CD14-positive monocyte (primary cell): ENCODE measurements around the gene LRRC1. TPM values are rescaled to one million over a fixed set of nuclear protein-coding genes. Genes with fewer than 3 reads are reported as not detected.

ENCODE experiments used
- DNase-seq, 3 donors: peaks; one replicate each; pipeline ENCODE4 v3.0.0-alpha.2; 2011 to 2022
- H2AFZ ChIP-seq: 2 replicates; pipeline ENCODE4 v1.6.0; 2012; ENCODE audit warnings: mild to moderate bottlenecking, low read depth, low read length, inconsistent platforms; ENCODE audit not compliant: insufficient read depth, poor library complexity, severe bottlenecking
- H3K27ac ChIP-seq, 2 donors: 1 replicate in 1 of 2; 2 replicates in 1 of 2; pipeline ENCODE4 v1.5.1; 2012 to 2013; ENCODE audit warnings: low read length in 2 of 2, control low read depth in 1 of 2, inconsistent platforms in 1 of 2, low read depth in 1 of 2, mild to moderate bottlenecking in 1 of 2
- H3K27me3 ChIP-seq, 2 donors: one replicate each; pipeline versions ENCODE4 v1.6.0 to v1.6.1; 2011 to 2013; ENCODE audit warnings: low read length in 2 of 2; ENCODE audit not compliant: control insufficient read depth in 2 of 2, insufficient read depth in 2 of 2
- H3K36me3 ChIP-seq, 2 donors: replicated peaks in 1 of 2; 1 replicate in 1 of 2; 2 replicates in 1 of 2; pipeline versions ENCODE4 v1.5.1 to v1.6.1; 2012 to 2013; ENCODE audit warnings: low read length in 2 of 2, control low read depth in 1 of 2, inconsistent platforms in 1 of 2, mild to moderate bottlenecking in 1 of 2; ENCODE audit not compliant: insufficient read depth in 2 of 2, control insufficient read depth in 1 of 2
- H3K4me1 ChIP-seq, 2 donors: 1 replicate in 1 of 2; 2 replicates in 1 of 2; pipeline versions ENCODE4 v1.5.1 to v1.6.1; 2012 to 2013; ENCODE audit warnings: low read length in 2 of 2, control low read depth in 1 of 2, inconsistent platforms in 1 of 2, mild to moderate bottlenecking in 1 of 2, moderate library complexity in 1 of 2; ENCODE audit not compliant: insufficient read depth in 2 of 2, control insufficient read depth in 1 of 2
- H3K4me2 ChIP-seq: replicated peaks from 2 replicates; pipeline ENCODE3; 2012; ENCODE audit warnings: low read length, moderate library complexity, mild to moderate bottlenecking; ENCODE audit not compliant: poor library complexity, severe bottlenecking; ENCODE audit errors: extremely low read depth
- H3K4me3 ChIP-seq, 3 experiments: fragments of 200-600 bp in 1 of 3; sonication (generic) in 1 of 3; replicated peaks in 1 of 3; 1 replicate in 2 of 3; 2 replicates in 1 of 3; pipeline ENCODE4 v1.5.1; 2011 to 2013; ENCODE audit warnings: low read length in 3 of 3, mild to moderate bottlenecking in 3 of 3, control low read depth in 2 of 3, low read depth in 2 of 3, inconsistent platforms in 1 of 3, moderate library complexity in 1 of 3
- H3K79me2 ChIP-seq: 2 replicates; pipeline ENCODE4 v1.6.0; 2012; ENCODE audit warnings: mild to moderate bottlenecking, control low read depth, inconsistent platforms, low read length, moderate library complexity; ENCODE audit not compliant: insufficient read depth
- H3K9ac ChIP-seq: 2 replicates; pipeline ENCODE4 v1.6.0; 2017; ENCODE audit warnings: low read length, mild to moderate bottlenecking; ENCODE audit not compliant: insufficient read depth, poor library complexity, severe bottlenecking
- H3K9me3 ChIP-seq, 2 donors: replicated peaks in 1 of 2; 1 replicate in 1 of 2; 2 replicates in 1 of 2; pipeline versions ENCODE4 v1.5.1 to v1.6.1; 2012 to 2013; ENCODE audit warnings: low read length in 2 of 2, control low read depth in 1 of 2; ENCODE audit not compliant: control insufficient read depth in 1 of 2, insufficient read depth in 1 of 2
- H4K20me1 ChIP-seq: 2 replicates; pipeline ENCODE4 v1.6.0; 2012; ENCODE audit warnings: mild to moderate bottlenecking, low read length, control low read depth, moderate library complexity; ENCODE audit not compliant: insufficient read depth
- H3K27ac Mint-ChIP-seq, 7 donors: one replicate each; pipeline ENCODE4 v1.8.0; 2020; ENCODE audit warnings: mild to moderate bottlenecking in 7 of 7, mixed read lengths in 7 of 7, moderate library complexity in 6 of 7, inconsistent platforms in 2 of 7
- H3K27me3 Mint-ChIP-seq, 3 donors: one replicate each; pipeline ENCODE4 v1.8.0; 2021 to 2022; ENCODE audit warnings: low read depth in 3 of 3, mild to moderate bottlenecking in 3 of 3, mixed read lengths in 3 of 3, moderate library complexity in 3 of 3, inconsistent platforms in 1 of 3
- H3K36me3 Mint-ChIP-seq, 2 donors: one replicate each; pipeline ENCODE4 v1.8.0; 2020; ENCODE audit warnings: mixed read lengths in 2 of 2, inconsistent platforms in 1 of 2, mild to moderate bottlenecking in 1 of 2
- H3K4me1 Mint-ChIP-seq: one replicate; pipeline ENCODE4 v1.8.0; 2020; ENCODE audit warnings: mild to moderate bottlenecking, mixed read lengths
- H3K4me3 Mint-ChIP-seq, 2 donors: one replicate each; pipeline ENCODE4 v1.8.0; 2020; ENCODE audit warnings: mild to moderate bottlenecking in 2 of 2, mixed read lengths in 2 of 2, moderate library complexity in 1 of 2
- H3K9me3 Mint-ChIP-seq, 7 donors: one replicate each; pipeline ENCODE4 v1.8.0; 2020 to 2022; ENCODE audit warnings: mixed read lengths in 7 of 7, mild to moderate bottlenecking in 6 of 7, moderate library complexity in 6 of 7, inconsistent platforms in 2 of 7
- WGBS: methylation state at CpG from one replicate; pipeline ENCODE4 v1.1.5; 2013; ENCODE audit warnings: missing lambda C conversion rate; ENCODE audit not compliant: insufficient coverage; 5-methylcytosine and 5-hydroxymethylcytosine counted together
- intact Hi-C, 2 donors: fragments of 100-400 bp; cut with micrococcal nuclease; formaldehyde crosslinking; loops; one replicate each; pipeline versions ENCODE4 v1.15.0 to v1.15.1; 2023
- polyA plus RNA-seq, 3 donors: library from polyadenylated mRNA; depleted of rRNA in 1 of 3; unstranded in 2 of 3; stranded (reverse) in 1 of 3; fragments of 300-500 nt in 2 of 3; fragments of >200 nt in 1 of 3; fragmentation: Illumina TruSeq in 2 of 3; gene quantifications; 1 replicate in 2 of 3; 2 replicates in 1 of 3; pipeline ENCODE4 v1.2.3, GENCODE V29; 2012 to 2021
- TF ChIP-seq, protein P1 (sequence below): fragments of 200-600 bp; IDR thresholded peaks from one replicate; pipeline ENCODE4 v1.8.0; 2022; ENCODE audit warnings: antibody characterized with exemption, mild to moderate bottlenecking

LRRC1 gene
- polyA plus RNA-seq, 3 donors = 0.18 to 1.6 (median 0.92) TPM

- 95% methylated on average over 6 of the region's 6 CpGs for WGBS
- Histone ChIP-seq H3K79me2 (no peaks in the 10 kb centered on the region), H3K27ac (no peak overlapping the region), H3K9me3 (no peaks in the 10 kb centered on the region), H3K4me3 (no peak overlapping the region), H2AFZ (no peak overlapping the region), H3K36me3 (no peaks in the 10 kb centered on the region), H3K9ac (no peak overlapping the region), H3K4me1 (peaks cover 0 to 4% of the 10 kb centered on the region in 2 donors), H4K20me1 (no peaks in the 10 kb centered on the region), H3K27me3 (no peaks in the 10 kb centered on the region), H3K4me2 (no peak overlapping the region)
- DNase-seq = no peak
- intact Hi-C loops = no loop called here
- Mint-ChIP-seq H3K4me1 (peaks cover 10% of the 10 kb centered on the region), H3K9me3 (peaks cover 0 to 3% (median 0%) of the 10 kb centered on the region in 7 donors), H3K27me3 (peaks cover 0 to 3% (median 3%) of the 10 kb centered on the region in 3 donors), H3K27ac (no peak overlapping the region), H3K4me3 (no peak overlapping the region), H3K36me3 (no peaks in the 10 kb centered on the region)
- TF ChIP-seq, protein P1, sequence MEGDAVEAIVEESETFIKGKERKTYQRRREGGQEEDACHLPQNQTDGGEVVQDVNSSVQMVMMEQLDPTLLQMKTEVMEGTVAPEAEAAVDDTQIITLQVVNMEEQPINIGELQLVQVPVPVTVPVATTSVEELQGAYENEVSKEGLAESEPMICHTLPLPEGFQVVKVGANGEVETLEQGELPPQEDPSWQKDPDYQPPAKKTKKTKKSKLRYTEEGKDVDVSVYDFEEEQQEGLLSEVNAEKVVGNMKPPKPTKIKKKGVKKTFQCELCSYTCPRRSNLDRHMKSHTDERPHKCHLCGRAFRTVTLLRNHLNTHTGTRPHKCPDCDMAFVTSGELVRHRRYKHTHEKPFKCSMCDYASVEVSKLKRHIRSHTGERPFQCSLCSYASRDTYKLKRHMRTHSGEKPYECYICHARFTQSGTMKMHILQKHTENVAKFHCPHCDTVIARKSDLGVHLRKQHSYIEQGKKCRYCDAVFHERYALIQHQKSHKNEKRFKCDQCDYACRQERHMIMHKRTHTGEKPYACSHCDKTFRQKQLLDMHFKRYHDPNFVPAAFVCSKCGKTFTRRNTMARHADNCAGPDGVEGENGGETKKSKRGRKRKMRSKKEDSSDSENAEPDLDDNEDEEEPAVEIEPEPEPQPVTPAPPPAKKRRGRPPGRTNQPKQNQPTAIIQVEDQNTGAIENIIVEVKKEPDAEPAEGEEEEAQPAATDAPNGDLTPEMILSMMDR = no peak
Measured at GRCh38 chr6:53929821-53930120, 135.0 kb downstream of the LRRC1 start.

- intact Hi-C loops = no loop called here
- H3K36me3 ChIP-seq = no peaks in the 10 kb centered on the region
- H3K79me2 ChIP-seq = no peaks in the 10 kb centered on the region
- H4K20me1 ChIP-seq = no peaks in the 10 kb centered on the region
- TF ChIP-seq, protein P1 = no peak
- WGBS = 100% methylated on average over 1 of the region's 1 CpG
- Mint-ChIP-seq H3K27me3 (peaks cover 0 to 3% (median 3%) of the 10 kb centered on the region in 3 donors), H3K4me3 (no peak overlapping the region), H3K9me3 (peaks cover 0 to 3% (median 0%) of the 10 kb centered on the region in 7 donors), H3K4me1 (peaks cover 10% of the 10 kb centered on the region), H3K27ac (no peak overlapping the region), H3K36me3 (no peaks in the 10 kb centered on the region)
- no peak overlapping the region for H2AFZ ChIP-seq
- no peak overlapping the region for H3K27ac ChIP-seq
- H3K27me3 ChIP-seq = no peaks in the 10 kb centered on the region
- H3K4me2 ChIP-seq = no peak overlapping the region
- H3K9ac ChIP-seq = no peak overlapping the region
- no peaks in the 10 kb centered on the region for H3K9me3 ChIP-seq
- no peak overlapping the region for H3K4me3 ChIP-seq
- DNase-seq = no peak
- peaks cover 0 to 4% of the 10 kb centered on the region in 2 donors for H3K4me1 ChIP-seq
Measured at GRCh38 chr6:53930330-53930729, 135.5 kb downstream of the LRRC1 start.
